HCT116 (cell line): ENCODE results near the gene TATDN2. TPM values are rescaled to one million over a fixed set of nuclear protein-coding genes. Genes with fewer than 3 reads are reported as not detected.

ENCODE experiments used
- ATAC-seq: fragments of 200-7000 bp; cut with Tn5 transposase; 2 replicates; pipeline ENCODE4 v1.9.1; 2020; ENCODE audit warnings: mild to moderate bottlenecking, moderate library complexity
- BruUV-seq: library from RNA; stranded (reverse); fragments of 400-500 nt; replicated peaks from 2 replicates; lab custom pipeline; 2021; lab: Mats Ljungman, UMichigan
- CTCF ChIA-PET: fragments of 300-600 bp; sonication (Branson Sonifier 250); formaldehyde crosslinking; loops from one replicate; lab custom pipeline; 2021; ENCODE audit warnings: antibody characterized with exemption; lab: Charles Lee
- POLR2A ChIA-PET: fragments of 300-600, 350-600 bp; sonication (Branson Sonifier 250); formaldehyde crosslinking; loops from one replicate; lab custom pipeline; 2021; ENCODE audit warnings: antibody characterized with exemption; lab: Charles Lee
- RAD21 ChIA-PET, 2 experiments: fragments of 300-600 bp; sonication (Branson Sonifier 250); formaldehyde crosslinking; loops; one replicate each; lab custom pipeline; 2023; ENCODE audit warnings: low total read pairs in 2 of 2; ENCODE audit not compliant: uncharacterized antibody in 2 of 2, unreplicated experiment in 2 of 2, low non-redundant PET in 1 of 2; lab: Charles Lee
- DNase-seq: peaks from one replicate; pipeline ENCODE4 v3.0.0-alpha.2; 2010; ENCODE audit warnings: low read depth, low spot score
- H2AFZ ChIP-seq: fragments of 200-600 bp; shearing (Covaris generic), sonication (generic); 2 replicates; pipeline ENCODE4 v1.6.1; 2017; ENCODE audit warnings: low read depth, mixed run types, mixed read lengths, antibody characterized with exemption, low read length; ENCODE audit not compliant: poor library complexity, severe bottlenecking
- H3K27ac ChIP-seq: 2 replicates; pipeline ENCODE4 v1.5.1; 2012; ENCODE audit warnings: low read depth, low read length
- H3K27me3 ChIP-seq: fragments of 200-600 bp; sonication (generic); 2 replicates; pipeline ENCODE4 v1.6.1; 2016; ENCODE audit warnings: mixed run types, low read length, mixed read lengths; ENCODE audit not compliant: insufficient read depth
- H3K36me3 ChIP-seq, 2 experiments: fragments of 200-500 bp in 1 of 2; fragments of 200-600 bp in 1 of 2; sonication (Bioruptor generic) in 1 of 2; sonication (generic) in 1 of 2; 2 replicates each; pipeline versions ENCODE4 v1.5.1 to v1.6.1; 2014 to 2016; ENCODE audit warnings: low read length in 2 of 2, inconsistent platforms in 1 of 2, mixed read lengths in 1 of 2, mixed run types in 1 of 2; ENCODE audit not compliant: insufficient read depth in 2 of 2, control insufficient read depth in 1 of 2
- H3K4me1 ChIP-seq, 2 experiments: fragments of 200-600 bp in 1 of 2; sonication (generic) in 1 of 2; 2 replicates each; pipeline versions ENCODE4 v1.5.1 to v1.6.1; 2012 to 2017; ENCODE audit warnings: low read length in 2 of 2, inconsistent platforms in 1 of 2, mild to moderate bottlenecking in 1 of 2, mixed read lengths in 1 of 2, mixed run types in 1 of 2, moderate library complexity in 1 of 2; ENCODE audit not compliant: insufficient read depth in 2 of 2, control insufficient read depth in 1 of 2
- H3K4me2 ChIP-seq: fragments of 200-600 bp; sonication (generic); 2 replicates; pipeline ENCODE4 v1.6.1; 2017; ENCODE audit warnings: mixed run types, low read length, mixed read lengths
- H3K4me3 ChIP-seq, 2 experiments: fragments of 200-600 bp in 1 of 2; sonication (generic) in 1 of 2; replicated peaks in 1 of 2; 2 replicates each; pipeline ENCODE4 v1.5.1; 2011 to 2016; ENCODE audit warnings: low read length in 2 of 2, control low read depth in 1 of 2, low read depth in 1 of 2, mild to moderate bottlenecking in 1 of 2, mixed read lengths in 1 of 2, mixed run types in 1 of 2
- H3K79me2 ChIP-seq: fragments of 200-600 bp; sonication (generic); 2 replicates; pipeline ENCODE4 v1.6.1; 2017; ENCODE audit warnings: mild to moderate bottlenecking, mixed run types, low read length, moderate library complexity, mixed read lengths; ENCODE audit not compliant: insufficient read depth
- H3K9ac ChIP-seq: fragments of 200-600 bp; sonication (generic); 2 replicates; pipeline ENCODE4 v1.6.1; 2016; ENCODE audit warnings: low read length, mixed read lengths
- H3K9me2 ChIP-seq: fragments of 200-600 bp; sonication (generic), shearing (Covaris generic); 2 replicates; pipeline ENCODE4 v1.6.1; 2017; ENCODE audit warnings: mixed run types, mild to moderate bottlenecking, moderate library complexity; ENCODE audit not compliant: insufficient read depth
- H3K9me3 ChIP-seq, 2 experiments: fragments of 200-500 bp in 1 of 2; fragments of 200-600 bp in 1 of 2; sonication (Bioruptor generic) in 1 of 2; sonication (generic) in 1 of 2; 2 replicates each; pipeline ENCODE4 v1.6.1; 2014 to 2017; ENCODE audit warnings: low read length in 2 of 2, mixed read lengths in 2 of 2, inconsistent platforms in 1 of 2, low read depth in 1 of 2, mild to moderate bottlenecking in 1 of 2, mixed run types in 1 of 2, moderate library complexity in 1 of 2; ENCODE audit not compliant: control insufficient read depth in 1 of 2, insufficient read depth in 1 of 2
- H4K20me1 ChIP-seq: fragments of 200-600 bp; sonication (generic), shearing (Covaris generic); 2 replicates; pipeline ENCODE4 v1.6.1; 2017; ENCODE audit warnings: mixed run types, mild to moderate bottlenecking, moderate library complexity; ENCODE audit not compliant: insufficient read depth
- ATF3 ChIP-seq: IDR thresholded peaks from 2 replicates; pipeline ENCODE4 v1.6.1; 2012
- CBX3 ChIP-seq: IDR thresholded peaks from 2 replicates; pipeline ENCODE4 v1.6.1; 2012; ENCODE audit warnings: low read depth
- CTCF ChIP-seq, 3 experiments: fragments of 200-600 bp in 1 of 3; sonication (generic) in 1 of 3; IDR thresholded peaks in 2 of 3; conservative IDR thresholded peaks in 1 of 3; 2 replicates each; pipeline ENCODE4 v1.5.1; 2012 to 2017; ENCODE audit warnings: low read depth in 2 of 3, low read length in 2 of 3, antibody characterized with exemption in 1 of 3, borderline replicate concordance in 1 of 3, control low read depth in 1 of 3, mild to moderate bottlenecking in 1 of 3, mixed read lengths in 1 of 3, mixed run types in 1 of 3, moderate library complexity in 1 of 3; ENCODE audit not compliant: insufficient read depth in 1 of 3
- EGR1 ChIP-seq: IDR thresholded peaks from 2 replicates; pipeline ENCODE4 v1.6.1; 2012; ENCODE audit warnings: low read depth
- ELF1 ChIP-seq: IDR thresholded peaks from 2 replicates; pipeline ENCODE4 v1.6.1; 2012; ENCODE audit warnings: low read depth, borderline replicate concordance
- EZH2phosphoT487 ChIP-seq: fragments of 200-600 bp; IDR thresholded peaks from 2 replicates; pipeline ENCODE4 v1.6.1; 2018; ENCODE audit warnings: antibody characterized with exemption, borderline replicate concordance
- JUND ChIP-seq: IDR thresholded peaks from 2 replicates; pipeline ENCODE4 v1.6.1; 2012
- MAX ChIP-seq: IDR thresholded peaks from 2 replicates; pipeline ENCODE4 v1.6.1; 2012
- POLR2A ChIP-seq: IDR thresholded peaks from 2 replicates; pipeline ENCODE4 v1.7.0; 2011; ENCODE audit warnings: borderline replicate concordance; ENCODE audit not compliant: insufficient read depth, insufficient read length; ENCODE audit errors: extremely low read depth
- POLR2AphosphoS5 ChIP-seq: IDR thresholded peaks from 2 replicates; pipeline ENCODE4 v1.6.1; 2011; ENCODE audit warnings: mild to moderate bottlenecking, low read depth, low read length, moderate library complexity
- RAD21 ChIP-seq: IDR thresholded peaks from 2 replicates; pipeline ENCODE4 v1.6.1; 2012; ENCODE audit warnings: low read depth, mild to moderate bottlenecking
- SIN3A ChIP-seq: IDR thresholded peaks from 2 replicates; pipeline ENCODE4 v1.6.1; 2012; ENCODE audit warnings: low read depth
- SP1 ChIP-seq: IDR thresholded peaks from 2 replicates; pipeline ENCODE4 v1.6.1; 2012; ENCODE audit warnings: low read depth
- TCF7L2 ChIP-seq: IDR thresholded peaks from 2 replicates; pipeline ENCODE4 v1.7.0; 2011; ENCODE audit warnings: borderline replicate concordance, inconsistent platforms; ENCODE audit not compliant: insufficient read depth, insufficient read length; ENCODE audit errors: extremely low read depth
- YY1 ChIP-seq: IDR thresholded peaks from 2 replicates; pipeline ENCODE4 v1.6.1; 2011; ENCODE audit warnings: low read length, low read depth, moderate library complexity, mild to moderate bottlenecking; ENCODE audit not compliant: insufficient replicate concordance; ENCODE audit errors: extremely low read depth
- ZFX ChIP-seq: fragments of 450-650 bp; IDR thresholded peaks from 2 replicates; pipeline ENCODE4 v1.6.1; 2017
- intact Hi-C: fragments of 100-400 bp; cut with micrococcal nuclease; formaldehyde crosslinking; loops from 2 replicates; pipeline ENCODE4 v1.10.0; 2022
- total RNA-seq: library from RNA; stranded (reverse); gene quantifications from one replicate; pipeline ENCODE4 v1.2.1, GENCODE V29; 2021; ENCODE audit not compliant: unreplicated experiment
- TF ChIP-seq, protein P1 (sequence below): IDR thresholded peaks from 2 replicates; pipeline ENCODE4 v1.6.1; 2011; ENCODE audit warnings: mild to moderate bottlenecking, low read length, moderate library complexity; ENCODE audit not compliant: insufficient replicate concordance; ENCODE audit errors: extremely low read depth

The TATDN2 gene
- total RNA-seq, 1 experiment from 2014 or later, result 26.8 TPM

DNA sequence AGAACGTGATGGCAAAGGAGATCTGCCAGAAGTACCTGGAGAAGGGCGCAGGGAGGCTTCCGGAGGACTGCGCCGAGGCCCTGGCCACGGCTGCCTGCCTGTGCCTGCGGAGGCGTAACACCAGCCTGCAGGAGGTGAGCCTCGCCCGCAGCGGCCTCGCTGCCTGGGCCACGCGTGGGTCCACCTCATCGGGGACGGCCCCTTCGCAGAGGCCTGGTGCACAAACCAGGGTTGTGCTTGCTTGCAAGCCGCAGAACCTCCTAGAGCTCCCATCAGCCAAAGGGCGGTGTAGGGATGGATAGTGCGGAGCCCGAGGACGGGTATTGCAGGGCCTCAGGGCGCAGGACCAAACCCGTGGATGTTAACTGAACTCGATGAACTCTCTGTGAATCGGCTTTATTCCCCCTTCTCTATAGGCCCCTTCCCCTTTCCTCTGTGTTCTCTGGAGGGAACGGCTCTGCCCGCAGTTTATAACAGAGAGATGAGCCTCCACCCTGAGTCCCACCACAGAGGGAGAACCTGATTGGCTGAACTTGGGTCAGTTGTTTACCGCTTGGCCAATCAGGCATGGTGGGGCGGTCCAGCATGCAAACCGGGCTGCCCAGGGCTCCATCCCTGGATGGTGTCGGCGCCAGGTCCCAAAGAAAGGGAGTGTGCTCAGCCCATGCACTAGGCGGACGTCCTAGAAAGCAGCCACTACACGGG, 13.6 kb upstream of the TATDN2 start:
- Histone ChIP-seq H3K4me2 (no peak overlapping the region), H3K9me2 (no peaks in the 10 kb centered on the region), H2AFZ (no peak overlapping the region), H3K4me1 (no peaks in the 10 kb centered on the region), H3K27ac (no peak overlapping the region), H3K79me2 (no peaks in the 10 kb centered on the region), H4K20me1 (no peaks in the 10 kb centered on the region), H3K4me3 (no peak overlapping the region), H3K36me3 (no peaks in the 10 kb centered on the region), H3K9ac (no peak overlapping the region), H3K9me3 (no peaks in the 10 kb centered on the region), H3K27me3 (no peaks in the 10 kb centered on the region)
- DNase-seq, result no peak
- ATAC-seq, result peak; percentile 89
- no peak for TF ChIP-seq EZH2phosphoT487
- TF ChIP-seq ATF3, result no peak
- TF ChIP-seq EGR1, result no peak
- TF ChIP-seq, protein P1, sequence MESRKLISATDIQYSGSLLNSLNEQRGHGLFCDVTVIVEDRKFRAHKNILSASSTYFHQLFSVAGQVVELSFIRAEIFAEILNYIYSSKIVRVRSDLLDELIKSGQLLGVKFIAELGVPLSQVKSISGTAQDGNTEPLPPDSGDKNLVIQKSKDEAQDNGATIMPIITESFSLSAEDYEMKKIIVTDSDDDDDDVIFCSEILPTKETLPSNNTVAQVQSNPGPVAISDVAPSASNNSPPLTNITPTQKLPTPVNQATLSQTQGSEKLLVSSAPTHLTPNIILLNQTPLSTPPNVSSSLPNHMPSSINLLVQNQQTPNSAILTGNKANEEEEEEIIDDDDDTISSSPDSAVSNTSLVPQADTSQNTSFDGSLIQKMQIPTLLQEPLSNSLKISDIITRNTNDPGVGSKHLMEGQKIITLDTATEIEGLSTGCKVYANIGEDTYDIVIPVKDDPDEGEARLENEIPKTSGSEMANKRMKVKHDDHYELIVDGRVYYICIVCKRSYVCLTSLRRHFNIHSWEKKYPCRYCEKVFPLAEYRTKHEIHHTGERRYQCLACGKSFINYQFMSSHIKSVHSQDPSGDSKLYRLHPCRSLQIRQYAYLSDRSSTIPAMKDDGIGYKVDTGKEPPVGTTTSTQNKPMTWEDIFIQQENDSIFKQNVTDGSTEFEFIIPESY, result no peak
- no peak for TF ChIP-seq YY1
- TF ChIP-seq SP1, result no peak
- TF ChIP-seq SIN3A, result no peak
- TF ChIP-seq POLR2A, result no peak
- no peak for TF ChIP-seq MAX
- no peak for TF ChIP-seq CBX3
- TF ChIP-seq ELF1, result no peak
- no peak for TF ChIP-seq POLR2AphosphoS5
- TF ChIP-seq ZFX, result no peak
- TF ChIP-seq CTCF (IDR thresholded peaks at IDR 0.05 in 2 of 3, conservative IDR thresholded peaks at IDR 0.05 in 1 of 3; ENCODE audit: borderline replicate concordance in 1 of 3, insufficient read depth in 1 of 3, low read depth in 2 of 3, low read length in 2 of 3), result no peak
- TF ChIP-seq TCF7L2, result no peak
- TF ChIP-seq JUND, result no peak
- no peak for TF ChIP-seq RAD21
- RAD21 ChIA-PET, result no interaction called here
- POLR2A ChIA-PET, result no interaction called here
- CTCF ChIA-PET, result no interaction called here
- intact Hi-C loops, result no loop called here
- BruUV-seq, result no TSS peak
